GM10248 (cell line): ENCODE measurements around the gene ZBTB3.

Experiments
- CTCF ChIA-PET: fragments of 300-600 bp; sonication (Branson Sonifier 250); formaldehyde crosslinking; extraction: SDS; loops from one replicate; lab custom pipeline; 2021; ENCODE audit warnings: antibody characterized with exemption; lab: Yijun Ruan, JAX
- POLR2A ChIA-PET: fragments of 350-650 bp; sonication (Branson Sonifier 250); formaldehyde crosslinking; extraction: SDS; loops from one replicate; lab custom pipeline; 2020; ENCODE audit warnings: antibody characterized with exemption; lab: Yijun Ruan, JAX
- DNase-seq: peaks from one replicate; pipeline ENCODE4 v3.0.0; 2012; ENCODE audit errors: extremely low spot score
- CTCF ChIP-seq: IDR thresholded peaks from 2 replicates; pipeline ENCODE4 v1.5.1; 2012; ENCODE audit warnings: mild to moderate bottlenecking, low read depth; ENCODE audit errors: extremely low read depth, missing control alignments, control extremely low read depth

The ZBTB3 gene

GRCh38 chr11:62753736-62754603 is at the start of gene ZBTB3:
TSS of gene ZBTB3 (minus strand) at chr11:62754160. CDS start at chr11:62753664, 496 bp downstream.
- POLR2A ChIA-PET, result interaction anchor here (0.6 to 2.6 kb wide), 20 partner anchors 8 to 180 kb away, joined by 3 to 27 read pairs (median 4); partner anchors contain the start of genes C11orf98, CSKMT, EEF1G and HNRNPUL2
- TF ChIP-seq CTCF, result no peak
- DNase-seq, result peak; percentile 96
- CTCF ChIA-PET, result interaction anchor here (0.8 to 5.5 kb wide), 16 partner anchors 8 to 329 kb away, joined by 3 to 46 read pairs (median 5); partner anchors contain the start of genes HNRNPUL2, POLR2G, SLC3A2 and TAF6L

DNA sequence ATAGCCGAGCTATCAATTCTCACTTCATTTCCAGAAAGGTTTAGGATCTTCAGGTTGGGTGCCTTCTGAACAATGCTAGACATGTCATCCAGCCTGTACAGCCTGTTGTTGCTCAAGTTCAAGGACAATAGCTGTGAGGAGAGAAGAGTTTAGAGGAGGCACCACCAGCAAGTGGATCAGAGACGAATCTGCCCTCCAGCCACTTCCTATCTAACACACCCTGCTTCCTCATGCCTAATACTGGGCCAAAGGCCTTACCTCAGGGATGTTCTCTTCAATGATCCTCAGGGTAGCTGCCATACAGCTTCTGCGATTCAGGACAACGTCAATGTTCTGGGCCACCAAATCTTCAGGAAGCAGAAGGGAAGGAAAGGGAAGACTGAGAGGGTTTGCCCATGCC is 47.1 kb upstream of the ZBTB3 start:
- no peak for DNase-seq
- ChIA-PET CTCF (interaction anchor here (1.1 to 3.5 kb wide), 6 partner anchors 8 to 179 kb away, joined by 3 to 15 read pairs (median 4); partner anchors contain the start of genes B3GAT3 and TMEM179B), POLR2A (interaction anchor here (0.7 to 3.2 kb wide), 9 partner anchors 10 to 210 kb away, joined by 3 to 28 read pairs (median 5); partner anchors contain the start of genes C11orf98, CSKMT, SLC3A2 and STX5)
- TF ChIP-seq CTCF, result no peak

DNA sequence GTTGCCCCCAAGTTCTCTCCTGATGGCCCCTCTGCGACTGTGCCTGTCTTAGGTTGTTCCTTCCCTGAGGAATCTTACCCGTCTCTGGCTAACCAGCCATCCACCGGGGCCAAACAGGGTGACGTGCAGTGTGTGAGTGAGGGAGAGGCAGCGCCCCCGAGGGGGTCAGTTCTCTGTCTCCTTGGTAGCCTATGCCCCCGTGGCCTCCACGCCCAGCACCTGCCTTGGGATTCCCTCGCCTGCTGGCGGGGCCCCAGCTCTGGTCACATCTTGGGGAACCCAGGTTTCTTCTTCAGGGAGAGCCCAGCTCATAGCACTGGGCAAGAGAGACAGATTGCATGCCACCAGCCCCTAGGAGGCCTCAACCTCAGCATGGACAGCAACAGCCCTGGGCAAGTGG is 45.5 kb upstream of the ZBTB3 start:
- ChIA-PET POLR2A (interaction anchor here (0.6 to 3.2 kb wide), 4 partner anchors 8 to 208 kb away, joined by 3 to 28 read pairs (median 14); partner anchors contain the start of genes TMEM223, TUT1 and WDR74), CTCF (interaction anchor here (3.5 kb wide), 1 partner anchor 10 kb away, joined by 15 read pairs; no protein-coding TSS in a partner anchor)
- no peak for DNase-seq
- no peak for TF ChIP-seq CTCF

- CTCF ChIA-PET, result interaction anchor here (1.1 to 3.6 kb wide), 2 partner anchors 9 to 67 kb away, joined by 3 to 40 read pairs; partner anchors contain the start of gene TMEM179B
- DNase-seq, result no peak
- POLR2A ChIA-PET, result interaction anchor here (0.6 to 2.8 kb wide), 9 partner anchors 7 to 223 kb away, joined by 3 to 13 read pairs (median 4); partner anchors contain the start of genes EEF1G, NXF1, STX5 and TEX54
- no peak for TF ChIP-seq CTCF
Measured at GRCh38 chr11:62796281-62796680, 42.3 kb upstream of the ZBTB3 start.

- TF ChIP-seq CTCF, result no peak
- POLR2A ChIA-PET, result interaction anchor here (0.5 to 2.8 kb wide), 7 partner anchors 9 to 235 kb away, joined by 3 to 13 read pairs (median 6); no protein-coding TSS in a partner anchor
- CTCF ChIA-PET, result interaction anchor here (0.9 to 1.4 kb wide), 5 partner anchors 12 to 23 kb away, joined by 3 to 5 read pairs (median 3); partner anchors contain the start of gene TAF6L
- DNase-seq, result no peak
Measured at GRCh38 chr11:62794201-62794775, 40.3 kb upstream of the ZBTB3 start.
